Fibroblast of peridontal ligament (primary cell): Measurements from ENCODE around the gene RADX.

Experiments used
- DNase-seq: peaks from one replicate; pipeline ENCODE4 v3.0.0-alpha.2; 2010; ENCODE audit errors: extremely low read depth

RADX gene

GRCh38 chrX:106692425-106693065 lies 80.8 kb downstream of the RADX start:
- no peak for DNase-seq

DNA sequence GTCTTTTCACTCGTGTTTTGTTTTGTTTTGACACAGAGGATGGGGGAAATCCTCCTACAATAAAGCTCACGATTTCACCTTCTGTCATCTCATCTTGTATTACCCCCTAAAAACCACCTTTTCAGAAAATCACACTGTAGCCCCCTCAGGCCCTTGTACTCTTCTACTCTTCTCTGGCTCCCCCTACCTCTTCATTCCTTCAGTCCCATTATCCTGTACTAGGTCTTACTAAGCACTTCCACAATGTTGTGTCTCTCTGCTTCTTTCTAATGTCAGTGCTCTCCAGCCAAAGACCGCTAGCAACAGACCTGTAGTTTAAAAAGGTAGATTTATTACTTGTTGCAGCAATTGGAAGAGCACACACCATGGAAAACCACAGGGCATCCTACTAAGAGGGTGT lies 84.7 kb downstream of the RADX start:
- no peak for DNase-seq

- DNase-seq = peak; percentile 34
Observed at GRCh38 chrX:106698693-106699092, 86.9 kb downstream of the RADX start.

GRCh38 chrX:106702636-106703035 lies 90.9 kb downstream of the RADX start:
- no peak for DNase-seq

DNA sequence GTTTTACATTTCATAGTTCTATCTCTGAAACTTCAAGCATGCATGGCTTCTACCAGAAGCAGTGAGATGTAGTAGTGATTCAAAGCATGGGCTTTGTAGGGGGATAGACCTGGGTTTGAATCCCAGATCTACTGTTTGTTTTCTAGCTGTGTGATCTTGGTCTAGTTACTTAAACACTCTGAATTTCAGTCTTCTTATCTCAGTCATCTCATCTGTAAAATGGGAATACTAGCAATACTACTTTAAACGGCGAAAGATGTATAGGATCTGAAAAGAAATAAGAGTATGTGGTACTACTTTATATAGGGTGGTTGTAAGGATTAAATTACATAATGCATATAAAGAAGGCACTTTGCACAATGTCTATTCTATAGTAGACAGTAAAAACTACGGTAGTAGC lies 94.7 kb downstream of the RADX start:
- DNase-seq = no peak

DNA sequence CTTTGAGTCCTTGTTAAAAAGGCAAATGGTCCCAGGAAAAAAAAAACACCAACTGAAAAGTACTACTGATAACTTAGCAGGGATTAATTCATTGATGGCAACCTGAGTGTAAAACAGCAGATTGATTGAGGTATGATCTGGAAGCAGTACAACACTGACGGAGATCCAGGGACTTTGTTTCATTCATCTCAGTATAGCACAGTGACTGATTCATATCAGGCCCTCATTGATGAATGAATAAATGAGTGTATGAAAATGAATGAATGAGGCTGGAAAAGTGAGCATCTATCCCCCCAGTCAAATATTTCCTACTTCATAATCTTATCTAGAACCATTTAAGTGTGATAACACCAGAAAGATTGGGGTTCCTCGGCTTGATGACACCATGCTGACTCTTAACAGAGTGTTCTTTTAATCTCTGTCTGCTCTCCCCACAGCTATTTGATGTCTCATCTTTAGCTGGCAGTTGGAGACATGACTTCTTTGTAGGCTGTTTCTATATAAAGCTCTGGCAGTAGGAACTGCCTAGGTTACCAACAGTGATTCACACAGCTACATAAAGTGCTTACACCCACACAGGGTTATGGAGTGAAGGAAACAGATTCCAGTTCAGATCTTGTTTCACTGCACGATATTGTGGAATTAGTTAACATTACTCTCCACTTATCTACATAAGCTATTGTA lies 96.1 kb downstream of the RADX start:
- DNase-seq = peak; percentile 86

- no peak for DNase-seq
Observed at GRCh38 chrX:106710771-106711170, 99.0 kb downstream of the RADX start.

GRCh38 chrX:106711375-106711774 lies 99.6 kb downstream of the RADX start:
- DNase-seq = no peak

GRCh38 chrX:106716004-106716403 lies 104.2 kb downstream of the RADX start:
- no peak for DNase-seq

DNA sequence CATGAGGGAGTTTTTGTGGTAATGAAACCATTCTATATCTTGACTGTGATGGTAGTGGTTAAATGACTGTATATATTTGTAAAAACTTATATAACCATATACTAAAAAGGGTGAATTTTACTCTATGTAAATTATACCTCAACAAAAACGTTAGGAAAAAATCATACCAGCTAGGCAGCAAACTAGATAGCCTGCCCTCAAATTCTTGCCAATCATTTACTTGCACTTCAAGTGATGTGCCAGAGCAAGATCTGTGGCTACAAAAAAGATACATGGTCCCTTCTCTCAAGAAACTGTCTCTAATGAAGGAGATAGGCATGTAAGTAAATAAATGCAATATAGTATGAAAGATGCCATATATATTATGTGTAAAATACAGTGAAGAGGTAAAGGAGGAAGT lies 104.7 kb downstream of the RADX start:
- DNase-seq = no peak

GRCh38 chrX:106718709-106719108 lies 106.9 kb downstream of the RADX start:
- no peak for DNase-seq

DNA sequence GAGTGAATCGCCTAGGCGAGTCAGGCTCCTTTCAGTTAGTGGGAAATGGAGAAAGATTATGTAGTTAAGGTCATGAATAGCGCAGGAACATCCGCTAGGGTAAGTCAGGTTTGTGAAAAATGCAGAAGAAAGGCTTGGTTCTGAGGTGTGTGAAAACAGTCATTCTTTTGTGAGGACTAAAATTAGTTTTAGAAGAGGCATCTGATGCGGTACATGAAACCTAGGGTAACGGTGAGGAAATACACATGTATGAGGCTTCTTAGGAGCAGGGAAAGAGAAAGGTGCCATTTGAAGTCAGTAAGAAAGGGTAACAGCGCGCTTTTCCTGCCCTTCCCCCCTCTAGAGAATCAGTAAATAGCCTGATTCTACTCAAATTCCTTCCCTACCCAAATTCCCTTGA lies 114.2 kb downstream of the RADX start:
- peak; percentile 6 for DNase-seq

- DNase-seq = no peak
Observed at GRCh38 chrX:106726485-106727437, 115.0 kb downstream of the RADX start, which contains the start of gene RNF128. Gene RNF128 (plus strand): TSS chrX:106726701. CDS start chrX:106726914, 213 bp downstream.

DNA sequence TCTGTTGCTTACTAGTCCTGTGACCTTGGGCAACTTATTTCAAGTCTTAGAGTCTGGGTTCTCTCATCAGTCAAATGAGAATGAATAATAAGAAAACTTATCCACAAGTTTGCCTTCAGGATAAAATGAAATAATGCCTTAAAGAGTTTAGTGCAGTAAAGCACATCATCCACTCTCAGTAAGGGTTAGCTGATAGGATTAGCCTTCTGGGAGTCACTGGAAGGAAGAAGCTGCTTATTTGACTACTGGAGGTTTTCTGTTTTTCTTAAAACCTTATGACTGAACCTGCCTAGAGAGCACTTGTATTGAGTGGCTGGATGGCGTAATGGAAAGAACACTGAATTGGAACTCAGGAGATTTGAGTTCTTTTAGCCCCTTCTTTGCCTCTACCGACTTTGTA lies 116.6 kb downstream of the RADX start:
- DNase-seq = no peak
